Activated T-helper 1 cell treated with Interleukin-2 at 50 U/mL for 16 hours (primary cell): ENCODE measurements around the gene LRRC66.
A peak's percentile ranks its signal among the peaks of the same experiment; 100 is the strongest.

ENCODE experiments used
- DNase-seq: peaks from one replicate; pipeline ENCODE4 v3.0.0-alpha.2; 2020; ENCODE audit warnings: low read depth

The LRRC66 gene, protein sequence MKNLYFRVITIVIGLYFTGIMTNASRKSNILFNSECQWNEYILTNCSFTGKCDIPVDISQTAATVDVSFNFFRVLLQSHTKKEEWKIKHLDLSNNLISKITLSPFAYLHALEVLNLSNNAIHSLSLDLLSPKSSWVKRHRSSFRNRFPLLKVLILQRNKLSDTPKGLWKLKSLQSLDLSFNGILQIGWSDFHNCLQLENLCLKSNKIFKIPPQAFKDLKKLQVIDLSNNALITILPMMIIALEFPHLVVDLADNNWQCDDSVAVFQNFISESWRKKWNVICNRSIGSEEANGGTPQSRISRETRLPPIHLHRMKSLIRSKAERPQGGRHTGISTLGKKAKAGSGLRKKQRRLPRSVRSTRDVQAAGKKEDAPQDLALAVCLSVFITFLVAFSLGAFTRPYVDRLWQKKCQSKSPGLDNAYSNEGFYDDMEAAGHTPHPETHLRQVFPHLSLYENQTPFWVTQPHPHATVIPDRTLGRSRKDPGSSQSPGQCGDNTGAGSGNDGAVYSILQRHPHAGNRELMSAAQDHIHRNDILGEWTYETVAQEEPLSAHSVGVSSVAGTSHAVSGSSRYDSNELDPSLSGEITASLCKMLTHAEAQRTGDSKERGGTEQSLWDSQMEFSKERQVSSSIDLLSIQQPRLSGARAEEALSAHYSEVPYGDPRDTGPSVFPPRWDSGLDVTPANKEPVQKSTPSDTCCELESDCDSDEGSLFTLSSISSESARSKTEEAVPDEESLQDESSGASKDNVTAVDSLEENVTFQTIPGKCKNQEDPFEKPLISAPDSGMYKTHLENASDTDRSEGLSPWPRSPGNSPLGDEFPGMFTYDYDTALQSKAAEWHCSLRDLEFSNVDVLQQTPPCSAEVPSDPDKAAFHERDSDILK

DNA sequence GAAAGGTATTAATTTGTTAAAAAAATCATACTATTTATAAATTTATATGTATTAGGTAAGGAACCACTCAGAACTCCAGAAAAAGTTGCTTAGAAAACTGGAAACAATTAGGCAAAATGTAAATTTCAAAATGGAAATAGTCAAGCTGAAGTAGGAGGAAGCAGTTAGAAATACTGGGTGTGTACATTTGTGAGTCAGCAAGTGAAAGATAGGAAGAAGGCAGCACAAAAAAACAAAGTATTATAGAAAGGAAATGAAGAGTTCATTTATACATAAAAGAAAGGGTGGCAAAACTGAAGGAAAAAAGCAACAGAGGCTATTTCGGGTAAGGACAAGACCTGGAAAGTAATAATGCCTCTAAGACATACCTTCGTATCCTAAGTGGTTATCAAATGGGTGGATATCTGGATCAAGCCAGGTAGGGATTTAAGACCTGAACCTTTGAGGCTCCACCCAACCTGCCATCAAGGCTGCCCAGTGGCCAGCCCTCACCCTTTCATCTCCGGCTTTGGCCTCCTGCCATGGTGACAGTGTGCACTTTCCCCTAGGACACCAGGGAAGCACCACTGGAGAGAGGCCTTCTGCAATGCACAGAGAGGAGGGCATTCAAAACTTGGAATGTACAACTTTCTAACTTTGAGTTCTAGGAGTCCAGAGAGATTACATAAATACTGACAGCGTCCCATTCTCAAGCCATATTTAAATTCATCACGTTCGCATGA is at the start of gene LRRC66:
Gene LRRC66, minus strand, starts transcription at position 428 of the 722 bp plus-strand sequence. CDS start 2,750 bp downstream, outside the sequence.
- DNase-seq, result no peak

DNA sequence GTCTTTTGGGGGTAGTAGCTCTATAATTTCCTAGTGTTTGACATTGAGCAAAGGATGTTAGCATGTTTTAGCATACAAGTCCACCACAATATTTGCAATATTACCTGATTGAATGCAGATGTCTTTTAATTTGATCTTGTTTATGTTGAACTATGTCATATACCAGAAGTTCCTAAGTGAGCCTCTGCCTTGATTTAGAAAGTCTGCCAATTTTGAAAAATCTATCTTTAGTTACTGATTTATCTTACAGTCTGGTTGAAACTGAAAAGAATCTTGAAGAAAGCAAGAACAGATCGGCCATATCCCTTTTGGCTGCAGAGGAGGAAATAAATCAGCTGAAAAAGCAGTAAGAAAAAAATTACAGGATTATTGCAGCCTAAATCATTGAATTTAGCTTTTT is 49.4 kb upstream of the LRRC66 start:
- no peak for DNase-seq

DNA sequence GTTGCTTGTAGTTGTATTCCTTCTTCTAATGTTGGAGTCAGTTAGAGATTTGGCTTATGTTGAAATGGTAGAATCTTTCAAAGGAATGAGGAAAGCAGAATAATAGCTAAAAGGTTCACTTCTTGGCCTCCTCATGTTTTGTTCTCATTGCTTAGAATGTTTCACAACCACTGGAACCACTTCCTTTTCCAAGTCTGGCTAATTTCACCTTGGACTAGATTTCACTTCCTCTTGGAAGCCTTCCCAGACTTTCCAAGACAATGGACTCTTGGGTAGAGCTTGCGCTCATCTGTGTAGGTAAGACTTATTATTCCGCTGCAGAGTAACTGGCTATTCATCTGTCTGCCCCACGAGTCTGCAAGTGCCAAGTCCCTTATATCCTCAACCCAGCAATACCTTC is 39.2 kb upstream of the LRRC66 start:
- DNase-seq, result no peak

DNA sequence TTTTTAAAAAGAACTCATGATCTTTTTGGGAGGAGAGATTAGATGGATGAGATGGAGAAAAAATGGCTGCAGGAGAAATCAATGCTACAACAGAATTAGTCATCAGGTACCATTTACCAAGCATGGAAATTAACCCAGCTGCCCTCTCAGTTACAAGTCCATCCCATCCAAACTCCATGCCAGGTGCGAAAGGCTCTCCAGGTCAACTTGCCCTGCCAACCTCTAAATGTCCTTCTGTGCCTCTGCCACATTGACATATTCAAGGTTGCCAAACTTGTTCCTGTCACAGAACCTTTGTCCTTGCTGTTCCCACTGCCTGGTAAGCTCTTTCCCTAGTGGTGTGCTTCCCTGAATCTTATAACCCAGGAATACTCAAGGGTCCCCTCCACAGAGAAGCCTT is 38.1 kb upstream of the LRRC66 start:
- DNase-seq, result no peak

DNA sequence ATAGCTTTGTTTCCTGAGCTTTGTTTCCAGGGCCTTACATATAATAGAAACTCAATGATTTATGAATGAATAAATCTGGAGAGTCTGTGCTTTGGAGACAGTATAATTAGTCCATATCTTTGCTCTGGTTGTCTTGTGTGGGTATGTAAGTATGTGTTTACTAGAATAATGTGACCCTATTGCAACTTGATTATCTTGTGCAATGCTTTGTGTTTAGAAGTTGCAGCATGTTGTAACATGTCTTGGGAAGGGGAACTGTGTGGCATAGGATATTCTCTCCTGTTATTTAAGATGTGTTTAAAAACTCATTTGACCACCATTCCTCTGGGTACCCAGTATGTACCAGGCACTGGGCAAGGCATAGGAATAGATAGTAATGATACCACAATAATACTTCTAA is 37.0 kb upstream of the LRRC66 start:
- no peak for DNase-seq

DNA sequence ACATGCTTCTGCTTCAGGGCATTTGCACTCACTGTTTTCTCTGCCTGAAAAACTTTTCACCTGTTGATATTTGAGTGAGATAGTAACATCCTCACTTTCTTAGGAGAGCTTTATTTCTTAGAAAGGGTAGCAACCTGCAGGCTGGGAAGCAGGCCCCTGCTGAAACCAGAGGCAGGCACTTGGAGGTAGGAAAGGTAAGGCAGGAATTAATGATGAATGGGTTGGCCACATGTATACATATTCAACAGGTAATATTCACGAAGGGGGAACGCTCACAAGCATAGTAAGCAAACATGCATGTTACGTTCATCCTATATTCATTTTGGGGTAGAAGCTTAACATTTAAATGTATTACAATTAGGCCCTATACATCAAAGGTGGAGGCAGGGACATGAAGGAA is 34.1 kb upstream of the LRRC66 start:
- no peak for DNase-seq

DNA sequence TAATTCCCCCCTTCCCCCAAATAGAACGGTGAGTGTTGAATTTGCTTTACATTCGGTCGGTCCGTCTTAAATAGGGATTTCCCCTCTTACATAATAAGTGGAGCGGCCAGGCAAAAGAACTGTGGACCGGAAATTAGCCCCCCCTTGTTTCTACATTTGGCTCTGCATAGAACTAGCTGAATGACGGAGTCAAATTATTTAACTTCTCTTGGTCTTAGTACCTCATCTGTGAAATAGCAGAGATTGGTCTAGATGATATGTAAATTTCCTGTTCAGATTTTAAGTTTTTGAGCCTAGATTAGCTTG is 32.3 kb upstream of the LRRC66 start:
- no peak for DNase-seq

DNA sequence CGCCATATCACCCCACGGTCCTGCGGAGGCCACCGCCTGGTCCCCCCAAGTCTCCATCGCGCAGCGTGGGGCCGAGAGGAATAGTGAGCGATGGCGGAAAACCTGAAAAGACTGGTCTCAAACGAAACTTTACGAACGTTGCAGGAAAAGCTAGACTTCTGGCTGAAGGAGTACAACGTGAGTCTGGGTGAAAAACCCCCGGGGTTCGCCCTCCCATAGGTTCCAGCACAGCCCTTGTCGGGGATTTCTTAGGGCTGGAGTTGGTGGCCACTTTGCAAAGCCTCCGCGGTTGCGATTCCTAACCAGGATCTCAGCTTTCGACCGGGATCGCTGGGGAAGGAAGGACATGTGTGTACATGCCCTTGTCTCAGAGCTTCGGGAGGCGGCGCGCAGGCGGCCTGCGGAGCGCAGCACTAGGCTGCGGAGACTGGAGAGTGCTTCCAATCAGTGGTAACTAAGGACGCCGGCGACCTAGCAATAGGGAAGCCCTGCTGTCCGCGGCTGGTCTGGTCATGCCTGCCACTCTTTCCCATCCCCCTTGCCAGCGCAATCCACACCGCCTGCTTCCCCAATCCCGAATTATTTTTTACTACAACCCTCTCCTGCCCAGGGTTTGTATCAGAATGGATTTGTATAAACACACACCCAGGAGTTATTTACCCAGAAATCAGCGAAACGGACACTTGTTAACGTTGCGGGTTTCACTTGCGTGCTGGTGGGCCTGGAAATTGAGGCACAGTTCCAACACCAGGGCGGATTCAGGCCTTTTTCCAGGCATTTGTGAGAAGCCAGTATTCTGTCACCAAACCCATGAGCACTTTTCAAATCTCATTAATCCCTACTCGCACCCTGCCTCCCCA is 31.7 kb upstream of the LRRC66 start:
- DNase-seq, result no peak

DNA sequence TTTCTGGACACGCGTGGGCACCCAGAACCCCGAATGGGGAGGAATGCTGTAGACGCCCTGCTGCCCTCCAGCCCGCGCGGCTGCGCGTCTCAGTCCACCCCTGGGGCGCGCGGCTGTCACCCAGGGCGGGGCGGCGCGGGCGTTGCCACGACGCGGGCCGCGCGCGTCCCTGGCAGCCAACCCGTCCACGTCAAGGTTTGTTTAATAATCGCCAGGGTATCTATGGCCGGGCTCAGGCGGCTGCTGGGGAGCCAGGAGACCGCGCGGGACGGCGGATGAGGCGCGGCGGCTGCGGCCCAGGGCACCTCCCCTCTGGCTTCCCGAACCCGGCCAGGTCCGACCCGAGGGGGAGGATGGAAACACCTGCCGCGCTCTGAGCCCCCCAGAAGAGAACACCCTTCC is 31.1 kb upstream of the LRRC66 start, which contains the start of gene SPATA18:
Gene SPATA18, plus strand, starts transcription at position 92 of the 402 bp plus-strand sequence. CDS start 401 bp downstream, outside the sequence.
- DNase-seq, result no peak

DNA sequence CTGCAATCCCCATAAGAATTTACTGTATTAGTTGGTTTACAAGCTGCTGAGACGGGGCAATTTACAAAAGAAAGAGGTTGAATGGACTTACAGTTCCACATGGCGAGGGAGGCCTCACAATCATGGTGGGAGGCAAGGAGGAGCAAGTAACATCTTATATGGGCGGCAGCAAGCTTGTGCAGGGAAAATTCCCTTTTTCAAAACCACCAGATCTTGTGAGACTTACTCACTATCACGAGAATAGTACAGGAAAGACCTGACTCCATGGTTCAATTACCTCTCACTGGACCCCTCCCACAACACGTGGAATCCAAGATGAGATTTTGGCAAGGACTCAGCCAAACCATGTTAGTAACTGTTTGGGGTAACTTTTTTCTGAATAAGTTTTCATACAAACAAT is 29.1 kb upstream of the LRRC66 start:
- no peak for DNase-seq

DNA sequence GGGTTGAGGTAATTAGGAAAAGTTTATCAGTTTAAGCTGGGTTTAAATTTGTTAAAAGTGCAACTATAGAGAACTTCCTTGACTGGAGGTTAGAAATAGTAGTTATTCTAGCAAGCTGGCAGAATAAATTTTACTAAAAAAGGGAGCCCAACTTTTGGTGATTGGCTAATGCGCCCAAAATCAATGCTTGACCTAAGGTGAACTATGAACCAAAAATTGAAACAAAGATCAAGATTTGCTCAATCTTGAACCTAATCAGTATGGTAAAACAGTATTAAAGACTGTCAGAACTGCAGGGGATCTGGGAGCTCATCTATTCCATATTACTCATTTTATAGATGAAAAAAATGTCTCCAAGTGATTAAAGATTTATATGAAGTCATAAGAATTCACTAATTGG is 24.9 kb upstream of the LRRC66 start:
- no peak for DNase-seq

DNA sequence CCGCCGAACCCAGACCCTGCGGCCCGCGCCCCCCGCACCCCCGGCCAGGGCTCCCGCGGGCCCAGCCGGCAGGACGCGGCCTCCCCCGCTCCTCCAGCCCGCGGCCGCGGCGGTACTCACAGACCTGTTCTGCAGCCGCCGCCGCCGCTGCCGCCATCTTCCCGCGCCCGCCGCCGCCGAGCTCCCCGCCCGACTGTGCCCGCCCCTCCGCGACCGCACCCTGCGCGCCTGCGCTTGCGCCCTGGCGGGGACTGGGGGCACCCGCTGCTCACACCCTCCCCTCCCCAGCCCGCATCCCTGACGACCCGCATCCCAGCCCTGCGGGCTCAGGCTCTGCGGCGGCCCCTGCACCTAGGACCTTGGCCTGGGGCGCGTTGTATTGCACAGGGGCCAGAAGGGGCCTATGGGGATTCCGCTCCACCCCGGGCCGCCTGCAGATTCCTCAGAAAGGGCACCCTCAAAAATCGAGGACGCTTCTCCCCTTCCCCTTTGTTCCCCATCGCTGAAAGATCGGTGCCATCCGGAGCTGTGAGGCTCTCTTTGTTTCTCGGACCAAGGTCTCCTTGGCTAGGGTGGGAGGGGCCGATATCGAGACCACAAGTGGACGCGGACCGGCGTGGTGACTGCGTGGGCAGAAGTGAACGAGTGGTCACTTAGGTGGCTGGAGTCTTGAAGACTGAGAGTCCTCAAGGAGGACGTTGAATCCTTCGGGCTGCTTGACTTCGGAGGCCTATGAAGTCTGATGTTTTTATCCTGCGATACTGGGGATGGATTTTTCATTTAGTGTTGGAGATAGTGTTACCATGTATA is 18.1 kb upstream of the LRRC66 start, which contains the start of gene SGCB:
Gene SGCB, minus strand, starts transcription at position 197 of the 810 bp plus-strand sequence. Its CDS starts 40 bp downstream, at position 157.
- DNase-seq, result peak; percentile 60

DNA sequence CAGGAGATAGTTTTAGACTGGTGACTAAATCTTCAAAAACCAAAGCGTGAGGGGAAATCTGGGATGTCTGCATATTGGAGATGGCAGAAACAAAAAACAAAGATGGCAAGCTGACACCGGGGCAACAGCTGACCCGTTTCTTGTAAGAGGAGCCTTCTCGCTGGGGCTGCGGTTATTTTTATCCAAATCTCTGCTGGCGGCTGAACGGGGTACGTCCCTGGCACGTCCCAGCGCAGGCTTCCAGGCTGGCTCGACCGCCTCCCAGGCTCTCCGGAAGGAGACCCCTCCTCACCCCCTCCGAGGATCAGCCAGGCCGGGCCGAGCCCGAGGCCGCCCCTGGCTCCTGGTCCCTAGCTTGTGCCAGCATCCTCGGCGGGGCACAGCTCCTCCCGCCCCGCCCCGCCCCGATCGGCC is 17.5 kb upstream of the LRRC66 start:
- no peak for DNase-seq

DNA sequence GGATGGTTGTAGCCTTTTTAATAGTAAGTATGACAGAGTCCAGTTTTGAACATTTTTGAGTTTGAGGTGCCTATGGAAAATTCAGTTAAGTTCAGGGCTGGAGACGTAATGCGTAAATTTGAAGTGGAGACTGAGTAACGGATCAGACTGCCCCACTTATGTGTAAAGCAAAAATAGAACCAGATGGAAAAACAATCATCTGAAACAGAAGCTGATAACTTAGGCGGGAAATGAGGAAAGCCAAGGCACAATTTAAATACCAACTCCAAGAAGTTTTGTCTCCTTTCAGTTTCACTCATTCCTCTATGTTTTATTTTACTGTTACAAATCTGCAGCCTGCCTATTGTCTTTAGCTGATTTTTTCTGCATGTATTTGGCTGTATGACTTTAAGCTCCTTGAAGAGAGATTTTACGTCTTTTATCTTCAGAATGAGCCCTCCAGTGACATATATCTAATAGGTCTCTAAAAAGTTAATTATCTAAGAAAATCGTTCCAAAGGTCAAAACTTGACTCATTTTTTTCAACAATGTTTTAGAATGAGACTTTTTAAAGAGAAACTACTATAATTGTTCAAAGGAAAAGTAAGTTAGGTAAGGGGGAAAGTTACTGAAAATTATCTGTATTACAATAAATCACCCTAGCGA is 16.8 kb upstream of the LRRC66 start:
- DNase-seq, result no peak

DNA sequence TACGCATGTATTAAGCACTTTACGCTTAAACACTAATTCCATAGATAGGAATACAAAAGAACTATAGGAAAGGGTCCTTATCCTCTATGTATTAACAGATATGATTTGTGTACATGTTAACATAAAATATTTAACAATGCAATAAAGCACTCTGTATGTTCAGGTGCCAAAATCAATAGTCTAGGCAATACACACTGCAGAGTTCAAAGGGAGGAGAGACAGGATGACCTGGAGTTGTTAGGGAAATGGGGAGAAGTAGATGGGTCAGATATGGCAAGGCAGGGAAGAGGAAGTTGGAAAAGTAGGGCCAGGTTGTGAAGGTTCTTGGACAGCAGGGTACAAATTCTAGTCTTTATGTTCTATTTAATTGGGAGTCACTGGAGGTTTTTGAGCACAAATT is 15.0 kb upstream of the LRRC66 start:
- DNase-seq, result no peak

DNA sequence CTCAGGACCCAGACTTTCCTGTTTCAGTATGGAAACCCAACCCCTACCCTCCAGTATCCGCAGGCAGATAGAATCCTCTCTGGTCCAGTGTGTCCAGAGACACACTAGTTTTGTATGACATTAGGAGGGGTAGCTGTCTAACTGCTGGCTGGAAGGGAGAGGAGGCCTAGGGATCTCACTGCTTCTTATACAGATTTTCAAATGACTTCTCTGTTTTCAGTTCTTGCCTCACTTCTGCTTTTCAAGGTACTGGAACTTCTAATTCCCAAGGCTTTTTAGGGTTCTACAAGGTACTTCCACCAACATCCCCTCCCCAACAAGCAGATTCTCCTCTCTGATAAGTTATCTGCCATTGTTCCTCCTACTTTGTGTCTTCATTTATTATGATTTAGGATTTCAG is 11.8 kb upstream of the LRRC66 start:
- DNase-seq, result no peak

DNA sequence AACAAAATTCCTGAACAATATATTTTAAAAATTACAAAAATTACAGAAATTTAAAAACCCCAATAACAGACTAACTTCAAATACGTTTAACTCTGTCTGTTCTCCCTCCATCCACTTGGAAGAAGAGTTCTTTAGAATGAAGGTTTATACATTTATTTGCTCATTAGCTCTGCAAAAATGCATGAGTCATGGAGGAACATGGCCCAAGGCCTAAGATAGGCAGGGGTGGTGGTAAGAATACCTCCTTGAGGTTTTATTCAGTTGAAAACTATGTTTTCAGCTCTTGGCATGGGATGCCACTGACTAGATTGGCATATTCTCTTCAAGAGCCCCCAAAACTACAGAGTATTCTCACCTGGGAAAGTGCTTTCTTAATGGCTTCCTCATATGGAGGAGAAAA is 8.8 kb upstream of the LRRC66 start:
- no peak for DNase-seq

DNA sequence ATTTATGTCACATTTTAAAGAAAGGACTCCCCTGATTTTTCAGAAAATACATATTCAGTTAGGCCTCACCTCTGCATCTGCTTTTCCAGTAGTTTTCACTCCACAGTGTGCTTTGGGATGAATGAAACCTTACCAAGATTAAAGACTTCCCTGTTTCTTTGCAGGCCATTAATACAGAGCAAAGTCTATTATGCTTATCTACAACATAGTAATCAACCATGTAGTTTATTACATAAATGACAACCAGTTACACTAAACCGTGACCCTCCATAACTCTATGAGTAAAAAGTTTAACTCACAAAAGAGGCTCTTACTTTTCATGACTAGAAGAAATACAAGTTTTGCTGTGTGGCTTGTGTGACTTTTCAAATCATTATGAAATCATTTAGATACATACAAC is 2.3 kb downstream of the LRRC66 start:
- DNase-seq, result no peak

DNA sequence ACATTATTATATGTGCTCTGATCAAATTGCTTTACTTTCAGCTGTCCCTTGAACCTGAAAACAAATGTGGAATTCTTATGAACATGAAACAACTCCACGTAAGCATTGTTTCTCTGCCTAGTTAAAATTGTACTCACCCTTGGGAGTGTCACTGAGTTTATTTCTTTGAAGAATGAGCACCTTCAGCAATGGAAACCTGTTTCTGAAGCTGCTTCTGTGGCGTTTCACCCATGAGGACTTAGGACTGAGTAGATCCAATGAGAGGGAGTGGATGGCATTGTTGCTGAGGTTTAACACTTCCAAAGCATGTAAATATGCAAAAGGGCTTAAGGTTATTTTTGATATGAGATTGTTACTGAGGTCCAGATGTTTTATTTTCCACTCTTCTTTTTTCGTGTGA is 3.2 kb downstream of the LRRC66 start:
- DNase-seq, result no peak

DNA sequence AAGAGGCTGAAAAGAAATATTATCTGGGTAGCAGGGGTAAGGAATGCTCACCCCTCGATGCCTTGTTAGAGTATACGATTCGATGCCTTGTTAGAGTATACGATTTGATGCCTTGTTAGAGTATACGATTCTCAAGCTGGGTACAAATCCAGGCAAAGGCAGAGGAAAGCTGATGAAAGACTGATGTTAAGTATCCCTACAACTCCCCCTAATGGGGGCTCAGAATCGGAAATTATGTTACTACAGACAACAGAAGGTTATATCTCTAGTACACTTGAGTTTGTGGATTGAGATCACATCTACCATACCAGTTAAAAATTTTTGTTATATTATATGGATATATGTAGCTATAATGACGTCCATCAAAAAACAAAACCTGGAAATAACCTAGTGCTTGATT is 4.8 kb downstream of the LRRC66 start:
- no peak for DNase-seq
